Measurements from ENCODE around the gene TVP23C.

Gene TVP23C

DNA sequence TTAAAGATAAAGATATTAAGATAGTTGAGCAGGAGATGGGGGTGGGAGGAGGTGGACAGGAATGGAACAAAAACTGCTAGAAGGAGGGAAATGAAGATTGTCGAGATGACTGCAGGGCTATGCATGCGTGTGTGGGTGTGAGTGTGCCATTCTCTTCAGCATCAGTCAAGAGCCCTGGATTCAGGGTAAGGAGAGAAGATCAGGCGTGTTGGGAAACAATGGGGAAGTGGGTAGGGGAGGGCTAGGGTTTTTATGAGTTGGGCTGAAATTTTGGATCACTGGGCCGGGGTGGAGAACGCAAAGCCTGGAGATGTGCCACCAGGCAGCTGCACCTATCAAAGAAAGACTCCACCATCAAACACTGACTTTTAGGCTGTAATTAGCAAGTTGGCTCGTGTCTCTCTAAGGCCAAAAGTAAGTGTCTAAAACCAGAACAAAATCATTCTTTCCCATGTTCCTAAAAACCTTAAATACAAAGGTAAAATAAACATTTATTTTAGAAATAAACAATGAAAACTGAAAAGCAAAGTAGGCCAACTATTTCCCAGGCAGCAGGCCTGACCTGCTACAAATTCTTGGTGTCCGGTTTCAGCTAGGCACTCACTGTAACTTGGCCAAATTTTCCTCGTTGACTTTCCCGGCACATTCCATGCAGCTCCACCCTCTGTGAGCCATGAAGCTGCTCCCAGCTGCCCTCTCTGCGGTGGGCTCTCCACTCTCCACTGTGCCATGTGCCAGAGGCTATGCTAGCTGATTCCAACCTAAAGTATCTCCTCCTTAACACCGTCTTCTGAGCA is 100.1 kb downstream of the TVP23C start:
- DNase-seq: no peak

GRCh38 chr17:15457723-15458094 is 105.6 kb downstream of the TVP23C start:
- DNase-seq: no peak

DNA sequence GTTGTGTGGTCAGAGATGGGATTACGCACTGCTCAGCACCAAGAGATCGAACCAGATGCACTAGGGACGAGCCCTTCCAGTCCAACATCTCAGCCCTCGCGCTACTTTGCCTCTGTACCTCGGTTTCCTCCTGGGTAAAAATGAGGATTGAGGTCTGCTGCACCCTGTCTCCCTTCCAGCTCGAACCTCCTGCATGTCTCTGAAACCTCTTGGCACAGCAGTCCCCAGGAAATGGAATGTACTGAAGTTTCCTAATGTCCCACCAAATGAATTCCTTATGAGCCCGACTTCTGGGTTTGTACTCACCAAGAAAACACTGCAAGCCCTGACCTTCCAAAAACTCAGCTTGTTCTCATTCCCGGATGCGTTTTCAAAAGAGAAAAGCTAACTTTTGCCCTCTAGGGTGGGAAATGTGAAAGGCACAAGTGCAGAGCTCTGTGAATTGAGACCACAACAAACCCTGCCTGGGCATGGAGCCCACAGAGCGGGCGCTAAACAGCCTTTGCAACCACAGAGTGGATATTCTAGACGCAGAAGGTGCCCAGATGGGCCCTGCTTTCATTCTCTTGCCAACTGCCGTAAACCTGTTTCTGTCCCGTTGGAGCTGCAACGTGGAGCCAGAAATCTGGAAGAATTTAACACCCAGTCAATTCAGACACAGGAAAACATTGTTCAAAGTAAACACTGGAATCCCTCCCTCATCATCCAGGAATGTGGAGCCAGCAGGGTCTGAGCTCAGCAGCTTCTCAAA is 106.1 kb downstream of the TVP23C start:
- no peak for DNase-seq

DNA sequence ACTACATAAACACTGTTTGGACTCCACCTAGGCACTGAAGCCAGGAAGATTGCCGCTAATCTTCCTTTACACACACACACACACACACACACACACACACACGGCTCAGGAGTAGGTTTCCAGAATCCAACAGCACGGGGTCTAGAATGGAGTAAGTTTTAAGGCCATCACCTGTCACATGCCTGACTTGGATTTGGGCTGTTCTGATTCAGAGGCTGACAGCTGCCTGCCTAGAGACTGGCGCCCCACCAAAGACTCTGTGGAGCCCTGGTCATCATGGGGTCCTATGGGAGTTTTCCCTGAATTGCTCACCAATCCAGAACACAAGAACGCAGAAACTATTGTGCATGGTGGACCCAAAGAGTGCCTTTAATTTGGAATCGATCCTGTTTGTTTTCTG is 106.8 kb downstream of the TVP23C start:
- no peak for DNase-seq

DNA sequence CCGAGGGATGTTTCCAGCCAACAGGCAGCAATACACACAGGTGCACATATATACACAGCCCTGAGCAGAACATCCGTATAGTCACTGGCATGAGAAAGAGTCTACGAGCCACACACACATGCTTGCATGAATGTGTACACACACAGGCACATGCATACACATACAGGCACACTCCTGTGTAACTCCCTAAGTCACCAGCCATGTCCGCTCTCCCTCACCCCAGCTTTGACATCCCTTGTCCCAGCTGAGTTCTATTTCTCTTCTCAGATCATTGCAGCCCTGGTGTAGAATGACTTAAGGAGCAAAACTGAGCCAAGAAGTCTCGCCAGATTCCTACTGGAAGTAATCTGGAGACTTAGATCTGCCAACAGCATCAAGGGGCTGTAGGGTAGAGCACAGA is 108.9 kb downstream of the TVP23C start:
- DNase-seq: no peak

DNA sequence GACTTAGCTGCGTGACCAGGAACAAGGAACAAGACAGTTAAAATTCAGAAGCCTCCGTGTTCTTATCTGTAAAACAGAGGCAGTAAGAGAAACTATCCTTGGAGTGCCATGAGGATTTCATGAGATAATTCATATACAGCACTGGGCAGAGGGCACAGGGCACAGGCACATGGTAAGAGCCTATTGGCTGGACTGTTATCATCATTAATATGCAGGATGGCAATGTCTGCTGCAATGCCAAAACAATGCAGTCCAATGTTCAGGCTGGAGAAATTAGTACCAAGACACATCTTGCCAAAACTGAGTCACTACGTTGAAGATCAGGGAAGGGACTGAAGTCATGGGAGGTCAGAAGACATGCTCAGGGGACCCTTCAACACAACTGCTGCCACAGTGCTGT is 109.5 kb downstream of the TVP23C start:
- no peak for DNase-seq

DNA sequence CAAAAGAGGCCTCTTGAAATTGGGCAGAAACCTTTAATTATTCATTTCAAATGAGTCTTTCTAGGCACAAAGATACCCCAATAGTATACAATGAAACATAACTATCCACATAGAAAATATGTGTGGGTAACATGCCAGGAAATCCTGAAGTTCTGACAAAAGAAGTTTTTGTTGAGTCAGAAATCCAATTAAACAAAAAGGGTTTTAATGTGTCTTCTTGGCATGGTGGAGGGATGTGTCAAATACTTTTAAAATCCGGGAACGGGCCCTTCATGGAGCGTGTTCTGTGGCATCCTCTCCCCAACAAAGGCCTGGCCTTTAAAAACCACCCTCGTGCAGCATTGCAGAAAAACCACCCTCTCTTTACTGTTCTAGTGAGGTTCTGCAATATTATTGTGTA is 110.0 kb downstream of the TVP23C start:
- DNase-seq: no peak

DNA sequence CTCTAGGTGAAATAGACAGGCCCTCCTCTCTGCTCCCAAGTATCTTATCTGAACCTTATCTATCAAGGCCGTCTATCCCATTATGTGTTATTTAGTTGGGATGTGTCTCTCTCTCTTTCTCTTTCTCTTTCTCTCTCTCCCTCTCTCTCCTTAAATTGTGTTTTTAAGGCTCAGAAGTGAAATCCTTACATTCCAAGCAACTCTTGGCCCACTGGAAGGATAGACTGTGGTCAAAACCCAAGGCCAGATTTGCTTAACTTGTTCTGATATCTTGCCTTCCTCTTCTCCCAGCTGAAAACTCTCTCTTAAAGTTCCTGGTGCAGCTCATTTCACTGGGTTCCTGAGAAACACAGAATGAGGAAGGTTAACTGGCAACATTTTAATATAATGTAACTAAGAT is 110.5 kb downstream of the TVP23C start:
- DNase-seq: no peak

Data from NCI-H2081 (cell line).